HL-60 (cell line): ENCODE measurements around the gene COA5.

Experiments used
- CTCF ChIP-seq: IDR thresholded peaks from one replicate; pipeline ENCODE4 v1.5.1; 2011; ENCODE audit warnings: low read length, control low read depth, inconsistent platforms; ENCODE audit not compliant: insufficient read depth
- GABPA ChIP-seq: IDR thresholded peaks from 2 replicates; pipeline ENCODE4 v1.6.1; 2012; ENCODE audit warnings: low read depth
- POLR2AphosphoS5 ChIP-seq: IDR thresholded peaks from 2 replicates; pipeline ENCODE4 v1.6.1; 2012; ENCODE audit warnings: low read depth
- SPI1 ChIP-seq: IDR thresholded peaks from 2 replicates; pipeline ENCODE4 v1.6.1; 2012; ENCODE audit warnings: low read depth, mild to moderate bottlenecking, borderline replicate concordance
- TF ChIP-seq, protein P1 (sequence below): IDR thresholded peaks from 2 replicates; pipeline ENCODE4 v1.6.1; 2012; ENCODE audit warnings: low read depth; ENCODE audit not compliant: insufficient replicate concordance

GRCh38 chr2:98654699-98655495 lies 46.6 kb upstream of the COA5 start:
- no peak for TF ChIP-seq POLR2AphosphoS5
- no peak for TF ChIP-seq CTCF
- no peak for TF ChIP-seq GABPA
- TF ChIP-seq, protein P1, sequence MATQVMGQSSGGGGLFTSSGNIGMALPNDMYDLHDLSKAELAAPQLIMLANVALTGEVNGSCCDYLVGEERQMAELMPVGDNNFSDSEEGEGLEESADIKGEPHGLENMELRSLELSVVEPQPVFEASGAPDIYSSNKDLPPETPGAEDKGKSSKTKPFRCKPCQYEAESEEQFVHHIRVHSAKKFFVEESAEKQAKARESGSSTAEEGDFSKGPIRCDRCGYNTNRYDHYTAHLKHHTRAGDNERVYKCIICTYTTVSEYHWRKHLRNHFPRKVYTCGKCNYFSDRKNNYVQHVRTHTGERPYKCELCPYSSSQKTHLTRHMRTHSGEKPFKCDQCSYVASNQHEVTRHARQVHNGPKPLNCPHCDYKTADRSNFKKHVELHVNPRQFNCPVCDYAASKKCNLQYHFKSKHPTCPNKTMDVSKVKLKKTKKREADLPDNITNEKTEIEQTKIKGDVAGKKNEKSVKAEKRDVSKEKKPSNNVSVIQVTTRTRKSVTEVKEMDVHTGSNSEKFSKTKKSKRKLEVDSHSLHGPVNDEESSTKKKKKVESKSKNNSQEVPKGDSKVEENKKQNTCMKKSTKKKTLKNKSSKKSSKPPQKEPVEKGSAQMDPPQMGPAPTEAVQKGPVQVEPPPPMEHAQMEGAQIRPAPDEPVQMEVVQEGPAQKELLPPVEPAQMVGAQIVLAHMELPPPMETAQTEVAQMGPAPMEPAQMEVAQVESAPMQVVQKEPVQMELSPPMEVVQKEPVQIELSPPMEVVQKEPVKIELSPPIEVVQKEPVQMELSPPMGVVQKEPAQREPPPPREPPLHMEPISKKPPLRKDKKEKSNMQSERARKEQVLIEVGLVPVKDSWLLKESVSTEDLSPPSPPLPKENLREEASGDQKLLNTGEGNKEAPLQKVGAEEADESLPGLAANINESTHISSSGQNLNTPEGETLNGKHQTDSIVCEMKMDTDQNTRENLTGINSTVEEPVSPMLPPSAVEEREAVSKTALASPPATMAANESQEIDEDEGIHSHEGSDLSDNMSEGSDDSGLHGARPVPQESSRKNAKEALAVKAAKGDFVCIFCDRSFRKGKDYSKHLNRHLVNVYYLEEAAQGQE: no peak
- TF ChIP-seq SPI1: peak; percentile 90
